GM19193 (cell line): ENCODE results near the gene NEK5.

Source experiments
- POLR2A ChIP-seq: IDR thresholded peaks from 4 replicates; pipeline ENCODE4 v1.6.1; 2011; ENCODE audit not compliant: insufficient read depth, insufficient read length; ENCODE audit errors: extremely low read depth

Gene NEK5

GRCh38 chr13:52003541-52003940 is 125.3 kb downstream of the NEK5 start:
- TF ChIP-seq POLR2A, result no peak

GRCh38 chr13:52002361-52002760 is 126.5 kb downstream of the NEK5 start:
- no peak for TF ChIP-seq POLR2A

GRCh38 chr13:52001120-52001731 is 127.6 kb downstream of the NEK5 start:
- TF ChIP-seq POLR2A, result no peak

- TF ChIP-seq POLR2A, result no peak
Observed at GRCh38 chr13:51999921-52000320, 129.0 kb downstream of the NEK5 start.

DNA sequence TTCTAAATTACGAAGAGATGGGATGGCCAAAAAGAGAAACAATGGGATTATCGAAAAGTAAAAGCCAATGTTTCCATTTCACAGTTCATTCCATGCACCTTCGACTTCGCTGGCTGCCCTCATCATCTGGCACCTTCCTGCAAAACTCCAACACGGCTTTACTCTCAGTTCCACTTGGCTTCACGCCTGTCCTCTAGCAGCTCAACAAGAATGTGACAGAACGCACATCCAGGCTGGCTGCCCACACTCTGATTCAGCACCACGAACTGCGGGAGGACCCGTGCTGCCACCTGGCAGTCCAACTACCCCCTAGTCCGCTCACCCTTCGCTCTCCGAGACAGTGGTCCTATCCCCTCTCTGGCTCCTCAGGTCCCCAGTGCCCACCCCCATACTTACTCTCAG is 129.4 kb downstream of the NEK5 start:
- no peak for TF ChIP-seq POLR2A

GRCh38 chr13:51998723-51999509 is 130.0 kb downstream of the NEK5 start:
- no peak for TF ChIP-seq POLR2A

GRCh38 chr13:51997641-51998330 is 131.1 kb downstream of the NEK5 start:
- TF ChIP-seq POLR2A, result no peak

DNA sequence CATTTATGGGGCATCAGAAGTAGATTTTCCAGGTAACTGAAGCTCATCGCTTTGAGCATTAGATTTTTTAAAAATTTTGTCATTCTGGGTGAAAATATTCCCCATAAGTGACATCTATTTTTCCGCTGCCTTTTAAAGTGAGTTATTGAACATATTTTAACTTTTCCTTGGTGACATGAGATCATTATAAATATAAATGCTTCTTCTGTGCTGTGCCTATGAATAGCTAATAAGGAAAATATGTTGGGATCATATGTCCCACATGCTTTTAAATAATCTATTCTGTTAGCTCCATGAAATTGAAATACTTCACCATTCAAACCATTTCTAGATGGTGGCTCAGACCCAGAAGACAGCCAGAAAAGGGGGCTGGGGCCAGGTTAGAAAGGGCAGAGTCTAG is 131.7 kb downstream of the NEK5 start:
- no peak for TF ChIP-seq POLR2A

DNA sequence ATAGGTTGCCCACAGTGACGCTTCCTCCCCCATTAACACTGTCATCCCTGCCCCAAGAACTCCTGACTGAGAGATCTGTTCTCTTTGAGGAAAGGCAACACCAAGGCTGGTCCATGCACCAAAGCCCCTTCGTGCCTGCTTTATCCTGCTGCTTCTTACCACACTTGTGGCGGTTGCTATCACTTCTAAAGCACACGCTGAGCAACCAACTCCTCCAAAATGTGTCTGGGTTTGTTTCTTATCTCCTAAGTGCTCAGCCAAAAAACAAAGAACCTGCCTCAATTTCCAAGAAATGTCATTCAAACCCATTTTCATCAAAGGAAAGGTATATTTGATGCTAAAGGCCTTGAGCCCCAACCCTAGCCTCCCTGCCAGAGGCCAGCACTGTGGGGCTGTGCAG is 132.2 kb downstream of the NEK5 start:
- TF ChIP-seq POLR2A, result no peak

DNA sequence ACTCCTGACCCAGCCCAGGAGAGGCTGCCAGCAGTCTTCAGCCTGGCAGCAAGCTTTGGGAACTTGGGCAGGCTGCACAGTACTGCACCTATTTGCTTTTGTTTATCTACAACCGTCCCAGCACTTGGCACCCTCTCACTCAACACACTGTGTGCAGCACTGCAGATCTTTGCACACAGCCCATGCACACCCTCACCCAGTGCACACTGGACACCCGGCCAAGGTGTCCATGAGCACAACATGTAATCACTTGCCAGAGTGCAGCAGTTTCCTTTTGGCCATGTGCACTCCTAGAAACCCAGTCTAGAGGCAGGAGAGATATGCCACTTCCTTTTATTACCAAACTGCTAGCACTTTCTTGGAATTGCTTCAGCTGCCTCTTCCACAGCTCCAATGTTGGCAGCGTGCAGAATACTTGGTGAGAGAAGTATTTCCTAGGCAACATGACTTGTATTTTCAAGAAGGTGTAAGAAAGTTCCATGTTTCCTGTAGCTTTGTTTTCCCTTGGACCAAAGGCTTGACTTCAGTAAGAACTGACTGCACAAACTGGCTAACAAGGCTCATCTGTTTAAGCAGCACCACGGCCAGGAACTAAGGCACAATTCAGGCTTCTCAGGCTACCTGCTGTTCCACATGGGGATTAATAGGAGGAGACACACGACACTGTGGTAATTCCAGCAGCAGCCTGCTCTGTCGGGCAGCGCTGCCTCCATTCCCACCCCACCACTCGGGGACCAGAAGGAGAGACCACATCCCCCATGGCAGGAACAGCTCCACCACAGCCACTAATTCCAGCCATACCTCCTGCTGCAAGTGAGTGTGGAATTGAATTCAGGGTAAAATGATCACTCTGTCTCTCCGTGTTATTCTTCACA is 133.0 kb downstream of the NEK5 start:
- no peak for TF ChIP-seq POLR2A

DNA sequence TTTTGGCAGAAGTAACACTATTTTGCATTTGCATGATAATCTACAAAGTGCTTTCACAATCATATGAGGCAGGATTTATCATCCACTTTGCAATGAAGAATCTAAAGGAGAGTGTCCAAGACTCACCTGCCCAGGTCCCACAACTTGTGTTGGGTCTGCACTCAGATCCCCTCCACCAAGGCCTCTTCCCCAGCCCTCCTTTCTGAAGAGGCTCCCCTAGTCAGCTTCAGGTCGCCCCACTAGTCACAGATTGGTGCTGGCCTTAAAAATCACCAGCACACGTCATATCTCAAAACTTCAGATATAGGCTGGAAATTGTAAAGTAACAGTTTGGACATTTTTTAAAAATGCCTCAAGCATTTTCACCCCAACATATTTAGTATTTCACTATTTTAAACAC is 135.2 kb downstream of the NEK5 start:
- no peak for TF ChIP-seq POLR2A

DNA sequence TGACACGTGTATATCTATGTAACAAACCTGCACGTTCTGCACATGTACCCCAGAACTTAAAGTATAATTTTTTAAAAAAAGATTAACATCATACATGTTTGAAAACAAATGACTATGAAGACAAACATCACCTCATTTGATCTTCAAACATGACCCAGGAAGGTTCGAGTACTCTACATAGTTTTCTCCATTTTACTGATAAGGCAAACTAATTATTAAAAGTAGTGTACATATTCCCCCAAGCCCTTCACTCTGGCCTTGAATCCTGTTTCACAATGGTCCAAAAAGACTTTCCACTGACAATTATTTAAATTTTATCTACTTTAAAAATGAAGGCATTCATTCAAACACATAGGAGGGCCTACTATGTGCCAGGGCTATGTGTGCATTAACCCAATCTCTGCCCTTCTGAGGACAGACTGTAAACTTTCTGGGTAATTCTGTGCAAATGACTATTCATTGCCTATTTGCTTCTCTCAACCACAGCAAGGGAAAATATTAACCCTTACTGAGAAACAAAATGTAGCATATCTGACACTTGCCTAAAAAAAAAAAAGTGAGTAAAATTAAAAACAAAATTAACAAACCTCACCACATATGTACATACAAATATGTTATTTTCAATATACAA is 139.8 kb downstream of the NEK5 start:
- no peak for TF ChIP-seq POLR2A
